GM12878 (cell line): ENCODE data around the gene CCDC187. TPM values are rescaled to one million over a fixed set of nuclear protein-coding genes. Genes with fewer than 3 reads are reported as not detected.

Experiments used
- ATAC-seq: fragments of 200-7000 bp; cut with Tn5 transposase; 3 replicates; pipeline ENCODE4 v1.9.1; 2020; ENCODE audit warnings: mild to moderate bottlenecking, moderate library complexity
- BruUV-seq: library from RNA; stranded (reverse); fragments of 400-500 nt; replicated peaks from 2 replicates; lab custom pipeline; 2021; lab: Mats Ljungman, UMichigan
- CTCF ChIA-PET: fragments of 300-600 bp; sonication (Branson Sonifier 250); formaldehyde crosslinking; extraction: SDS; loops from one replicate; lab custom pipeline; 2021; ENCODE audit warnings: inconsistent platforms; lab: Yijun Ruan, JAX
- POLR2A ChIA-PET: fragments of 350-600 bp; formaldehyde crosslinking; extraction: SDS; loops from one replicate; lab custom pipeline; 2021; ENCODE audit warnings: inconsistent platforms; lab: Charles Lee
- RAD21 ChIA-PET: fragments of 300-600 bp; sonication (Branson Sonifier 250); formaldehyde crosslinking; loops from one replicate; lab custom pipeline; 2023; ENCODE audit warnings: antibody characterized with exemption; ENCODE audit not compliant: unreplicated experiment; lab: Charles Lee
- SMC1A ChIA-PET: fragments of 300-600 bp; sonication (Branson Sonifier 250); formaldehyde crosslinking; loops from one replicate; lab custom pipeline; 2023; ENCODE audit not compliant: unreplicated experiment, uncharacterized antibody; lab: Charles Lee
- DNase-seq: peaks from one replicate; pipeline ENCODE4 v3.0.0-alpha.2; 2011; ENCODE audit warnings: low read depth, low spot score
- FAIRE-seq: peaks from 3 replicates; lab custom pipeline; 2011; peaks lifted over from hg19 to GRCh38; lab: Jason Lieb, UNC
- H2AFZ ChIP-seq: 2 replicates; pipeline ENCODE4 v1.6.0; 2011; ENCODE audit warnings: low read depth, low read length, control low read depth; ENCODE audit not compliant: control insufficient read depth
- H3K27ac ChIP-seq: 2 replicates; pipeline ENCODE4 v1.5.1; 2011; ENCODE audit warnings: control low read depth; ENCODE audit not compliant: control insufficient read depth, insufficient read depth
- H3K27me3 ChIP-seq, 2 experiments: replicated peaks in 1 of 2; 2 replicates each; pipeline versions ENCODE4 v1.6.0 to v1.6.1; 2011; ENCODE audit warnings: low read length in 1 of 2; ENCODE audit not compliant: control insufficient read depth in 2 of 2, insufficient read depth in 2 of 2
- H3K36me3 ChIP-seq, 2 experiments: 2 replicates each; pipeline ENCODE4 v1.5.1; 2011; ENCODE audit warnings: low read length in 1 of 2; ENCODE audit not compliant: control insufficient read depth in 2 of 2, insufficient read depth in 2 of 2
- H3K4me1 ChIP-seq: 2 replicates; pipeline ENCODE4 v1.6.1; 2011; ENCODE audit warnings: mild to moderate bottlenecking, low read length, moderate library complexity, mixed read lengths; ENCODE audit not compliant: control insufficient read depth, insufficient read depth
- H3K4me2 ChIP-seq: 2 replicates; pipeline ENCODE4 v1.6.0; 2011; ENCODE audit warnings: control low read depth; ENCODE audit not compliant: control insufficient read depth, insufficient read depth
- H3K4me3 ChIP-seq: fragments of 200-600 bp; sonication (generic); 2 replicates; pipeline ENCODE4 v1.5.1; 2016
- H3K79me2 ChIP-seq: 2 replicates; pipeline ENCODE4 v1.6.0; 2011; ENCODE audit warnings: low read length; ENCODE audit not compliant: control insufficient read depth, insufficient read depth
- H3K9ac ChIP-seq: 2 replicates; pipeline ENCODE4 v1.8.0; 2011; ENCODE audit warnings: low read length, control low read depth, mixed read lengths; ENCODE audit not compliant: control insufficient read depth, insufficient read depth
- H3K9me3 ChIP-seq: replicated peaks from 3 replicates; pipeline ENCODE4 v1.5.1; 2011; ENCODE audit warnings: mild to moderate bottlenecking, low read length; ENCODE audit not compliant: control insufficient read depth, insufficient read depth
- H4K20me1 ChIP-seq: 2 replicates; pipeline ENCODE4 v1.6.0; 2011; ENCODE audit not compliant: control insufficient read depth, insufficient read depth
- BACH1 ChIP-seq: fragments of 450-650 bp; IDR thresholded peaks from 2 replicates; pipeline ENCODE4 v1.6.1; 2017; ENCODE audit warnings: mild to moderate bottlenecking, borderline replicate concordance
- BCL11A ChIP-seq: IDR thresholded peaks from 2 replicates; pipeline ENCODE4 v1.6.1; 2011; ENCODE audit warnings: low read depth, low read length
- BHLHE40 ChIP-seq, 2 experiments: fragments of 450-650 bp in 1 of 2; IDR thresholded peaks; 2 replicates each; pipeline ENCODE4 v1.6.1; 2011 to 2017; ENCODE audit warnings: low read depth in 2 of 2, borderline replicate concordance in 1 of 2, improper control_type of control experiment in 1 of 2, low read length in 1 of 2, mild to moderate bottlenecking in 1 of 2
- CHD1 ChIP-seq: IDR thresholded peaks from 2 replicates; pipeline ENCODE4 v1.6.1; 2012; ENCODE audit warnings: low read depth, low read length, improper control_type of control experiment
- DPF2 ChIP-seq: fragments of 450-650 bp; IDR thresholded peaks from 2 replicates; pipeline ENCODE4 v1.6.1; 2017; ENCODE audit warnings: mild to moderate bottlenecking
- FOXK2 ChIP-seq: fragments of 450-650 bp; IDR thresholded peaks from 2 replicates; pipeline ENCODE4 v1.6.1; 2017; ENCODE audit warnings: mild to moderate bottlenecking, moderate library complexity
- JUND ChIP-seq: IDR thresholded peaks from 2 replicates; pipeline ENCODE4 v1.6.1; 2012; ENCODE audit warnings: low read depth, mild to moderate bottlenecking, low read length, improper control_type of control experiment, moderate library complexity
- MAX ChIP-seq: IDR thresholded peaks from 2 replicates; pipeline ENCODE4 v1.6.1; 2012; ENCODE audit warnings: low read depth, low read length, improper control_type of control experiment
- MXI1 ChIP-seq: fragments of 150-350 bp; IDR thresholded peaks from 2 replicates; pipeline ENCODE4 v1.6.1; 2011; ENCODE audit warnings: low read depth, mild to moderate bottlenecking, inconsistent platforms, low read length, improper control_type of control experiment
- MYC ChIP-seq: IDR thresholded peaks from 2 replicates; pipeline ENCODE4 v1.6.1; 2011; ENCODE audit warnings: mild to moderate bottlenecking, low read length, moderate library complexity, inconsistent platforms; ENCODE audit not compliant: insufficient read depth, insufficient replicate concordance, insufficient read length, severe bottlenecking
- NFYA ChIP-seq: IDR thresholded peaks from 2 replicates; pipeline ENCODE4 v1.6.1; 2011; ENCODE audit warnings: low read depth, mild to moderate bottlenecking, low read length, improper control_type of control experiment, borderline replicate concordance
- NRF1 ChIP-seq: conservative IDR thresholded peaks from 2 replicates; pipeline ENCODE4 v1.6.1; 2011; ENCODE audit warnings: mild to moderate bottlenecking, low read depth, low read length, improper control_type of control experiment
- RAD51 ChIP-seq: fragments of 450-650 bp; IDR thresholded peaks from 2 replicates; pipeline ENCODE4 v1.6.1; 2016; ENCODE audit warnings: moderate library complexity, mild to moderate bottlenecking, inconsistent platforms
- USF1 ChIP-seq: IDR thresholded peaks from 2 replicates; pipeline ENCODE4 v1.6.1; 2011; ENCODE audit warnings: borderline replicate concordance, low read depth, mild to moderate bottlenecking, moderate library complexity, mixed read lengths, low read length; ENCODE audit not compliant: insufficient read depth; ENCODE audit errors: extremely low read length
- WGBS: methylation state at CpG from one replicate; pipeline ENCODE4 v1.1.6; 2016; ENCODE audit warnings: low lambda C conversion rate; ENCODE audit not compliant: insufficient replicate concordance, insufficient coverage; ENCODE audit errors: missing lambda C conversion rate; 5-methylcytosine and 5-hydroxymethylcytosine counted together
- in situ Hi-C: fragments of 300-500 bp; cut with MboI; formaldehyde crosslinking; loops from 9 replicates; pipeline ENCODE4 v1.14.3; 2018; ENCODE audit warnings: mixed read lengths
- intact Hi-C: fragments of 100-400 bp; cut with micrococcal nuclease; formaldehyde crosslinking; loops from one replicate; pipeline ENCODE4 v1.14.2; 2022; ENCODE audit not compliant: unreplicated experiment
- polyA plus RNA-seq, 11 experiments: library from polyadenylated mRNA; depleted of rRNA in 4 of 11; unstranded in 6 of 11; stranded (reverse) in 5 of 11; fragments of >200 nt; fragmentation: Nextera tagmentation in 4 of 11; fragmentation: Illumina TruSeq in 1 of 11; extraction: Ambion mirVana in 4 of 11; extraction: Trizol in 1 of 11; gene quantifications; 1 replicate in 1 of 11; 2 replicates in 10 of 11; pipeline versions ENCODE4 v1.2.1 to v1.2.3, GENCODE V29; 2011 to 2016; ENCODE audit warnings: inconsistent platforms in 2 of 11, missing spikeins in 2 of 11, low read depth in 1 of 11
- total RNA-seq, 4 experiments: library from RNA; depleted of rRNA in 3 of 4; stranded (reverse); fragments of >200 nt in 3 of 4; fragmentation: Illumina TruSeq in 1 of 4; extraction: Trizol in 1 of 4; gene quantifications; 2 replicates each; pipeline versions ENCODE4 v1.2.1 to v1.2.3, GENCODE V29; 2013 to 2021
- TF ChIP-seq, protein P1 (sequence below): IDR thresholded peaks from 2 replicates; pipeline ENCODE4 v1.6.1; 2011; ENCODE audit warnings: mild to moderate bottlenecking, low read depth, low read length, moderate library complexity; ENCODE audit not compliant: insufficient replicate concordance
- TF ChIP-seq, protein P2 (sequence below): IDR thresholded peaks from 2 replicates; pipeline ENCODE4 v1.6.1; 2011; ENCODE audit warnings: low read depth, low read length, improper control_type of control experiment, borderline replicate concordance
- TF ChIP-seq, protein P3 (sequence below): fragments of 450-650 bp; IDR thresholded peaks from 2 replicates; pipeline ENCODE4 v1.6.1; 2016; ENCODE audit warnings: mild to moderate bottlenecking

The CCDC187 gene
- total and polyA plus RNA-seq, 10 of the 15 experiments (the other 5 are each of a cell fraction or from before 2014, with no cell fraction given) = 0.04 to 0.23 (median 0.04) TPM; not detected in 7

- SMC1A ChIA-PET = no interaction called here
- H3K4me2 ChIP-seq = no peak overlapping the region
- H2AFZ ChIP-seq = no peak overlapping the region
- FAIRE-seq = no peak
- H3K9me3 ChIP-seq = no peaks in the 10 kb centered on the region
- no peak for TF ChIP-seq NFYA
- TF ChIP-seq NRF1 = no peak
- TF ChIP-seq JUND = no peak
- no peak for TF ChIP-seq BHLHE40 (IDR thresholded peaks at IDR 0.05; ENCODE audit: borderline replicate concordance in 1 of 2, low read depth in 2 of 2, low read length in 1 of 2)
- TF ChIP-seq BACH1 = no peak
- TF ChIP-seq MAX = no peak
- TF ChIP-seq, protein P1, sequence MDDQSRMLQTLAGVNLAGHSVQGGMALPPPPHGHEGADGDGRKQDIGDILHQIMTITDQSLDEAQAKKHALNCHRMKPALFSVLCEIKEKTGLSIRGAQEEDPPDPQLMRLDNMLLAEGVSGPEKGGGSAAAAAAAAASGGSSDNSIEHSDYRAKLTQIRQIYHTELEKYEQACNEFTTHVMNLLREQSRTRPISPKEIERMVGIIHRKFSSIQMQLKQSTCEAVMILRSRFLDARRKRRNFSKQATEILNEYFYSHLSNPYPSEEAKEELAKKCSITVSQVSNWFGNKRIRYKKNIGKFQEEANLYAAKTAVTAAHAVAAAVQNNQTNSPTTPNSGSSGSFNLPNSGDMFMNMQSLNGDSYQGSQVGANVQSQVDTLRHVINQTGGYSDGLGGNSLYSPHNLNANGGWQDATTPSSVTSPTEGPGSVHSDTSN = no peak
- no peak for TF ChIP-seq BCL11A
- no peak for TF ChIP-seq RAD51
- no peak for TF ChIP-seq DPF2
- no peak for TF ChIP-seq FOXK2
- TF ChIP-seq CHD1 = no peak
- TF ChIP-seq, protein P2, sequence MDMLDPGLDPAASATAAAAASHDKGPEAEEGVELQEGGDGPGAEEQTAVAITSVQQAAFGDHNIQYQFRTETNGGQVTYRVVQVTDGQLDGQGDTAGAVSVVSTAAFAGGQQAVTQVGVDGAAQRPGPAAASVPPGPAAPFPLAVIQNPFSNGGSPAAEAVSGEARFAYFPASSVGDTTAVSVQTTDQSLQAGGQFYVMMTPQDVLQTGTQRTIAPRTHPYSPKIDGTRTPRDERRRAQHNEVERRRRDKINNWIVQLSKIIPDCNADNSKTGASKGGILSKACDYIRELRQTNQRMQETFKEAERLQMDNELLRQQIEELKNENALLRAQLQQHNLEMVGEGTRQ = no peak
- no peak for TF ChIP-seq MXI1
- TF ChIP-seq MYC = no peak
- TF ChIP-seq, protein P3, sequence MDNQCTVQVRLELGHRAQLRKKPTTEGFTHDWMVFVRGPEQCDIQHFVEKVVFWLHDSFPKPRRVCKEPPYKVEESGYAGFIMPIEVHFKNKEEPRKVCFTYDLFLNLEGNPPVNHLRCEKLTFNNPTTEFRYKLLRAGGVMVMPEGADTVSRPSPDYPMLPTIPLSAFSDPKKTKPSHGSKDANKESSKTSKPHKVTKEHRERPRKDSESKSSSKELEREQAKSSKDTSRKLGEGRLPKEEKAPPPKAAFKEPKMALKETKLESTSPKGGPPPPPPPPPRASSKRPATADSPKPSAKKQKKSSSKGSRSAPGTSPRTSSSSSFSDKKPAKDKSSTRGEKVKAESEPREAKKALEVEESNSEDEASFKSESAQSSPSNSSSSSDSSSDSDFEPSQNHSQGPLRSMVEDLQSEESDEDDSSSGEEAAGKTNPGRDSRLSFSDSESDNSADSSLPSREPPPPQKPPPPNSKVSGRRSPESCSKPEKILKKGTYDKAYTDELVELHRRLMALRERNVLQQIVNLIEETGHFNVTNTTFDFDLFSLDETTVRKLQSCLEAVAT = no peak
- TF ChIP-seq USF1 = no peak
- H3K27ac ChIP-seq = no peak overlapping the region
- no peak overlapping the region for H3K4me3 ChIP-seq
- H3K27me3 ChIP-seq = no peaks in the 10 kb centered on the region
- DNase-seq = no peak
- in situ Hi-C loops (no loop called here), intact Hi-C loops (no loop called here)
- BruUV-seq = no TSS peak
- POLR2A ChIA-PET = no interaction called here
- ATAC-seq = no peak
- 97% methylated on average over 13 of the region's 13 CpGs for WGBS
- RAD21 ChIA-PET = no interaction called here
- H3K79me2 ChIP-seq = peaks cover 10% of the 10 kb centered on the region
- CTCF ChIA-PET = interaction anchor here (6.5 kb wide), 1 partner anchor 20 kb away, joined by 30 read pairs; no protein-coding TSS in a partner anchor
- H3K4me1 ChIP-seq = peaks cover 19% of the 10 kb centered on the region
- H3K9ac ChIP-seq = no peak overlapping the region
- H3K36me3 ChIP-seq = peaks cover 16 to 40% of the 10 kb centered on the region in 2 experiments
- no peaks in the 10 kb centered on the region for H4K20me1 ChIP-seq
These were observed 81.0 kb downstream of the CCDC187 start for GRCh38 chr9:136222906-136223285.
